Neuron (in vitro differentiated cells): ENCODE measurements around the gene MYDGF.
"Not testable (repeated sequence)": the region's sequence is repeated elsewhere in the genome, so short reads cannot be mapped to it uniquely, and the experiment has no call there.

Experiments
- H2AFZ ChIP-seq: one replicate; pipeline ENCODE4 v1.6.1; 2013; ENCODE audit warnings: low read depth, mild to moderate bottlenecking, inconsistent platforms, low read length, moderate library complexity
- H3K27me3 ChIP-seq: one replicate; pipeline ENCODE4 v1.6.1; 2013; ENCODE audit warnings: low read length; ENCODE audit not compliant: insufficient read depth
- H3K36me3 ChIP-seq: one replicate; pipeline ENCODE4 v1.6.1; 2013; ENCODE audit warnings: low read length; ENCODE audit not compliant: insufficient read depth
- H3K4me1 ChIP-seq: one replicate; pipeline ENCODE4 v1.6.1; 2013; ENCODE audit warnings: low read length; ENCODE audit not compliant: insufficient read depth
- H3K4me3 ChIP-seq: 2 replicates; pipeline ENCODE4 v1.5.1; 2013; ENCODE audit warnings: mild to moderate bottlenecking, low read length, moderate library complexity
- H3K9me3 ChIP-seq: one replicate; pipeline ENCODE4 v1.6.1; 2013; ENCODE audit warnings: low read length

The MYDGF gene

DNA sequence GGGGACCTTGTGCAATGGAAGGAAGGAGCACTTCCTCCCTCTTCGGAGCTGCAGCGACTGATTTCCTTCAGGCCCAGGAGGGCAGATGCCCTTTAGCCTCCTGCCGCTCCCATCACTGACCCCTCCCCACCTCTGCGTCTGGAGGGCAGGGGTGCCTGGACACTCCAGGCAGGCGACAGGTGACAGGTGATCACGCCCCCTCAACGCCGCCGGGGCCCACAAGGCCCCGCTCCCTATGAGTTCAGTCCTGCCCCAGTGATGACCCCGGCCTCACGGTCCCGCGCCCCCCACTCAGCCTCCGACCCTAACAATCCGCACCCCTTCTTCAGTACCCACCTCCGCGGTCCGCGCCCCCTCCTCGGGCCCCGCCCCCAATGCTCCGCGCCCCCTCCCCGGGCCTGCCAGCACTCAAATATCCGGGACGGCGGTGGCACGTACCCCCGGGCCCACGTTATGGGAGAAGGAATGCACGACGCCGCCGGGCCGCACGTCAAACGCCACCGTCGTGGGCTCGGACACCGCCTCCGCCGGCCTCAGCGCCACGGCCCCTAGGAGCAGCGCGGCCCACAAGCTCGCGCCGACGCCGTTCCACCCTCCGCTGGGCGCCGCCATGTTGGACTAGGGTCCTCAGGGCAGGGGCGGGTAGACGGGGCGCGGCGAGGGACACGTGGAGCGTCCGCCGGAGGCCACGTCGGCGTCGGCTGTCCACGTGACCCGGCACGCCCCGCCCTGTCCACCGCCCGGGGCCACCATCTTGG lies at the start of gene MYDGF:
MYDGF (minus strand) TSS at position 620 of the 758 bp plus-strand sequence; CDS start at position 612, 8 bp downstream.
- Histone ChIP-seq H3K4me1 (peaks cover 6% of the 10 kb centered on the region), H3K36me3 (peaks cover 24% of the 10 kb centered on the region), H3K4me3 (peak within 1 kb of the TSS; percentile 95), H3K9me3 (no peaks in the 10 kb centered on the region), H3K27me3 (no peaks in the 10 kb centered on the region), H2AFZ (peak within 1 kb of the TSS; percentile 95)

DNA sequence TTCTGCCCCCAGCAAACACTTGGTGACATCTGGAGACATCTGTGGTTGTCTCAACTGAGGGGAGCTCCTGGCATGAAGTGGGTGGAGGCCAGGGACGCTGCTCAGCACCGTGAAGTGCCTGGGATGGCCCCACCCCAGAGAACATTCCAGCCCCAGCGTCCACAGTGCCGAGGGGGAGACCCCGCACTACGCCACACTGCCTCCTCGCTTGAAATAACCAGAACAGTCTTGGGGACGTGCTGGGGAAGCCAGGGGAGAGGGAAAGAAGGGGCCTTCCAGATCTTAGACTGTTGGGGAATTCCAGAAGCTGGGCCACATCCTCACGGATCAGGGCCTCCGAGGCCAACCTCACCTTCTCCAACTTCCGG lies 49.3 kb upstream of the MYDGF start:
- Histone ChIP-seq H3K4me3 (no peak overlapping the region), H3K36me3 (peaks cover 45% of the 10 kb centered on the region), H3K4me1 (peaks cover 18% of the 10 kb centered on the region), H3K9me3 (no peaks in the 10 kb centered on the region), H2AFZ (no peak overlapping the region), H3K27me3 (no peaks in the 10 kb centered on the region)

DNA sequence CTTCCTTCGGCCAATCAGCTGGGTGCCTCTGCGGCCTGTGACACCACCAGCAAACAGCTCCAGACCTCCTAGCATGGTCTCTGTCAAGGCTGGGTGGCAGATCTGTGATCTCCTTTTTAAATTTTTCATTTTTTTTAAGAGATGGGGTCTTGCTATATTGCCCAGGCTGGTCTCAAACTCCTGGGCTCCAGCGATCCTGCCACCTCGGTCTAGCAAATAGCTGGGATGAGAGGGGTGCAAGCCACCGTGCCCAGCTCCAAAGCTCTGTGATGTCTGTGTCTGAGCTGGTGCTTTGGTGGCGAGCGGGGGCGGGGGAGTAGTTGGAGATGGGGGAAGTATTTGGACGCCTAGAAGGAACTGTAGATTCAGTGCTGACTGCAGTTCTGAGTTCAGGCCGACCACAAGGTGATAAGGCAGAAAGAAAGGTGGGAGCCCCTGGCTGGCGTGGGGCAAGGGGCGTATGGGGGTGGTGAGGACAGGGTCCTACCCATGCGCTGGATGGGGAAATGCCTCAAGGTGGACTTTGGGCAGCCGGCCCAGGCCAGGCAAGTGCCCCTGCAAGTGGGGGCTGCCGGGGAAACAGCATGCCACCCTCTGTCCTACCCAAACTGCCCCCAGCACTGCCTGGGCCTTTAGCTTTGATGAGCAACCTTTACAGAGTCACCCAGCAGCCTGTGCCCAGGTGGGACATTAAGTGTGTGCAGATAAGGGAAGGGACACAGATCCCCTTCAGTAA lies 48.0 kb upstream of the MYDGF start:
- no peak overlapping the region for H3K4me3 ChIP-seq
- H3K27me3 ChIP-seq = no peaks in the 10 kb centered on the region
- H3K9me3 ChIP-seq = no peaks in the 10 kb centered on the region
- no peak overlapping the region for H2AFZ ChIP-seq
- H3K4me1 ChIP-seq = peaks cover 16% of the 10 kb centered on the region
- peaks cover 57% of the 10 kb centered on the region for H3K36me3 ChIP-seq

DNA sequence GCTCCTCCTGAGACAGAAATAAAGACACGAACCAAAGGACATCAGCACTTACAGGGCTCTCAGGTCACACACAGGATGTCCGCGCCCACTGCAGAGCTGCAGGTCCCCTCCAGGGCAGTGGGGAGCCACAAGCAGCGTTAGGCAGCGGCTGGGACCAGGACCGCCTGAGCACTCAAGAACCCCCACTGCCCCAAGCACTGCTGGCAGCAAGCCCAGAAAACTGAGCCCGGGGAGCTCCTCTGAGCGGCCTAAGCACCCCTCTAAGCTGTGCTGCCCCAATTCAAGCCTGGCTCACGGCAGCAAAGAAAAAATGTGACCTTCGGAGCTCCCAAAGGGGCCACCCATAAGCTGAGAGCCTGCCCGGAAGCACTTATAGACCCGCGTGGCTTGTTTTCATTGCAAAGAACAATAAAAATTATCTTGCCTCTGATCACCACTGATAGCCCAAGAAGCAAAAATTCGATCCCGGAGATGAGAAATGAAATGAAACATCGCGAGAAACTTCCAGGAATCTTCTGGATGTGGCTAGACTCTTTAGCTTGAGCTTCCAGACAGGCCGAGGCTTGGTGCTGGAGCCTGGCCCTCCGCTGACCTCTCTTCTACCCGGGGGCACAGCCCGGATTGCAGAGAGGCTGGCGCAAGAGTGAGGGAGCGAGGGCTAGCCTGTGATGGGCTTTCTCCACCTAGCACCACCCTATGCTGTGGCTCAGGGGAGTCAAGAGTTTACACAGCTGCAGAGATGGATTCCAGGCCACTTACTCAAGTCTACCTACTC lies 47.2 kb upstream of the MYDGF start:
- Histone ChIP-seq H3K27me3 (no peaks in the 10 kb centered on the region), H3K4me3 (no peak overlapping the region), H2AFZ (no peak overlapping the region), H3K36me3 (peaks cover 65% of the 10 kb centered on the region), H3K9me3 (no peaks in the 10 kb centered on the region), H3K4me1 (peaks cover 9% of the 10 kb centered on the region)

DNA sequence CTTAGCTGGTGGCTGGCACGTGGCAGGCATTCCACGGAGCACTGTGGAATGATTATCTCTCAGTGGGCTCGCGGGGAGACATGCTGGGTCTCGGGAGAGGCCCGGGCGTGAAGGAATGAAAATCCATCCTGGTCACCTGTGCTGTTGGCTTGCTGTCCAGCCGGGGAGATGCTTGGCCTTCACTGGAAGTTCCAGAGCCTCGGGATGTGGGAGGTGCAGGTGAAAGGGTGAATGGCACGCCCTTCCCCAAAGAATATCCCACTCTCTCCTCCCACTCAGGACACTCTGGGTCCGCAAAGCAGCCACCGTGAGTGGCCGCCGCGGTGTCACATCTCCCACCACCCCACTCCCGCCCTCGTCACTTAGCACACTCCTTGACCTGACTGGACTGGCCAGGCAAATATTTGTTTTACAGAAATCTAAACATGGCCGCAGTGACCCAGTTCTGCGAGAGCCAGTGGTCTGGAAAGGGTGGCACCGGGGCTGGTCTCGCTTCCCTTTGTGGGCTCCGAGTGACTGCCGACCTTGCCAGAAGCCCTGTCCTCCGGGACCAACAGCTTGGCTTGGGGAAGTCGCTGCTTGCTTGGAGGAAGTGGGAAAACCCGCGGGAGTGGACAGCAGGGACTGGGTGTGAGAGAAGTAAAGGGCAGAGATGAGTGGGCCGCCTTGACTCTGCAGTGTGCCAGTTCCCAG lies 45.5 kb upstream of the MYDGF start:
- H3K4me1 ChIP-seq = no peaks in the 10 kb centered on the region
- H3K36me3 ChIP-seq = peaks cover 75% of the 10 kb centered on the region
- no peak overlapping the region for H2AFZ ChIP-seq
- no peaks in the 10 kb centered on the region for H3K9me3 ChIP-seq
- no peak overlapping the region for H3K4me3 ChIP-seq
- no peaks in the 10 kb centered on the region for H3K27me3 ChIP-seq

DNA sequence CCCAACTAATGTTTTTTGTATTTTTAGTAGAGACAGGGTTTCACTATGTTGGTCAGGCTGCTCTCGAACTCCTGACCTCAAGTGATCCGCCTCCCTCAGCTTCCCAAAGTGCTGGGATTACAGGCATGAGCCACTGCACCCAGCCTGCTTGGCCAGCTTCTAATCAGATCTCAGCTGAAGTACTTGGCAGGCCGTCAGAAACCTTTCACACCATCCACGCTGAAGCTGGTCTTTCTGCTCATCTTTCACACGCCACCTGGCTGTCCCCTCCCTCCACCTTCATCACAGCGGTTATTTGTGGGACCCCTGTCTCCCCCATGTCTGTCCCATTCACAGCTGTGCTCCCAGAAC lies 45.0 kb upstream of the MYDGF start:
- peaks cover 80% of the 10 kb centered on the region for H3K36me3 ChIP-seq
- not testable (repeated sequence) for H2AFZ ChIP-seq, H3K4me1 ChIP-seq, H3K9me3 ChIP-seq, H3K27me3 ChIP-seq, H3K4me3 ChIP-seq

DNA sequence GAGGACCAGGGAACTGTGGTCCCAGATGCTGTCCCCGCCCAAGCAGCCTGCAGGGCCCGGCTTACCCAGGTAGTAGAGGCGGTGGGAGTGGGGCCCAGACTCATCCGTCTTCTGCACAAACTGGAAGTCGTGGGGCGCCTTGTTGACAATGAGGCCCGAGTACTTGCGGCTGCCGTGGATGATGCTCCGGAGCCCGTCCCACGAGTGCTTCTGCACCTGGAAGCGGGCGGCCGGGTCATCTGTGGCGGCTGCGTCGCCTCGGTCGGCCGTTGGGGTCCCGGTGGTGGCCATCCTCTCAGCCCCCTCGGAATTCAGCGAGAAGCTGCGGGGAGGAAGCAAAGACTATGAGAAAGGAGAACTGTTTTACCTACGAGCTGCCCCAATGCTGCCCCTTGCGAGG lies 43.9 kb upstream of the MYDGF start:
- H3K4me1 ChIP-seq = no peaks in the 10 kb centered on the region
- no peaks in the 10 kb centered on the region for H3K27me3 ChIP-seq
- H3K9me3 ChIP-seq = no peaks in the 10 kb centered on the region
- H2AFZ ChIP-seq = no peak overlapping the region
- H3K36me3 ChIP-seq = peaks cover 85% of the 10 kb centered on the region
- no peak overlapping the region for H3K4me3 ChIP-seq

DNA sequence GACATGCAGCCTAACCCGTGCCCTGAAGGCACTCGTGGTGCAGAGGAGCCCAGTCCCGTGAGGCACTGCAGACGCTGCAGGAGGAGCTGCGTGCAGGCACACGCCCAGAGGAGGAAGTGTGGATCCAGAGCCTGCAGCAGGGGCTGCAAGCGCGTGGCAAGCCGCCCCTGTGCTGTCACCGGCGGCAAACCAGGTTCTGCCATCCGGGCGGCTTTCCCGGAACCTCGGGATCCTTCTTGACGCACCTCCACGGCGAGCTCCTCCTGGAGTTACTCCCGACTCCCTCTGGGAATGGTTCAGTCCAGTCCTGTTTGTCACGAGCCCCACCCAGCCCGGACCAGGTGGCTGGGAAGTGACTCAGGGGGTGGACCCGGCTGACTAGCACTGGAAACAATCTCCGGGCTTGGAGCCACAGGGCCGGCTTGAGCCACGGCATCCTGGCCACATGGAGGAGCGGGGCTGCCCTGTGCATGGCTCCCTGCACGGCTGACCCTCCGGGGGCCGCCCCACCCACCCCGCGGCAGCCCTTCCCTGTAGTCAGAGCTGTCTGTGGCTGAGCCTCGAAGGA lies 43.3 kb upstream of the MYDGF start:
- Histone ChIP-seq H3K36me3 (peaks cover 80% of the 10 kb centered on the region), H3K4me3 (no peak overlapping the region)

DNA sequence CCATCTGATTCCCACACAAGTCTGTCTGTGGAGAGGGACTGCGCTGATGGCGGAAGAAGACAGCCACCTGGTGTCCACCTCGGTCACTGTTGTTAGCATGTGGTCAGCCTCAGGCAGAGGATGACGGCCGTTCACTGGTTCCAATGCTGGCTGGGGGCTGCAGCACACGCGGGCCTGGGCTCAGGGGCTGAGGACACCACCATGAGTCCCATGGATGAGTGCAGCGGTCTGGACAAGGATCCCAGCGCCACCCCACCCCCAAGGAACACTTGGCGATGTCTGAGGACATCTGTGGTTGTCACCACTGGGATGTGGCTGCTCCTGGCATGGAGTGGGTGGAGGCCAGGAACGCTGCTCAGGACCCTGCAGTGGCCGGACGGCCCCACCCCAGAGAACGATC lies 42.6 kb upstream of the MYDGF start:
- no peak overlapping the region for H3K4me3 ChIP-seq
- H3K9me3 ChIP-seq = no peaks in the 10 kb centered on the region
- no peaks in the 10 kb centered on the region for H3K4me1 ChIP-seq
- H3K27me3 ChIP-seq = no peaks in the 10 kb centered on the region
- H2AFZ ChIP-seq = no peak overlapping the region
- H3K36me3 ChIP-seq = peaks cover 74% of the 10 kb centered on the region

More for the DNA sequence above, 43.3 kb upstream of the MYDGF start:
- Histone ChIP-seq H3K9me3 (no peaks in the 10 kb centered on the region), H2AFZ (no peak overlapping the region), H3K4me1 (no peaks in the 10 kb centered on the region), H3K27me3 (no peaks in the 10 kb centered on the region)

DNA sequence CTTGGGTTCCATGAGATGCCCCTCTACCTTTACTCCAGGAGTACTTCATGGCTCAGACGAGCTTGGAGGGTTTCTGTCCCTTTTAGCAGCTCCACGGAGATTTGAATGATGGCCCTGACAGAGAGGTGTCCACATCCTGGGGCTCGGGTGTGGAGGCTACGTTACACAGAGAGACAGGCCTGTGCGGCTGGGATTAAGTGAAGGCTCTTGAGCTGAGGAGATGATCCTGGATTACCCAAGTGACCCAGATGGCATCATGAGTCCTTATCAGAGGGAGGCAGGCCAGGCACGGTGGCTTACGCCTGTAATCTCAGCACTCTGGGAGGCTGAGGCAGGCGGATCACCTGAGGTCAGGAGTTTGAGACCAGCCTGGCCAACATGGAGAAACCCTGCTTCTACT lies 41.1 kb upstream of the MYDGF start:
- no peak overlapping the region for H2AFZ ChIP-seq
- no peaks in the 10 kb centered on the region for H3K9me3 ChIP-seq
- no peaks in the 10 kb centered on the region for H3K4me1 ChIP-seq
- H3K36me3 ChIP-seq = peaks cover 63% of the 10 kb centered on the region
- H3K27me3 ChIP-seq = no peaks in the 10 kb centered on the region
- H3K4me3 ChIP-seq = no peak overlapping the region

DNA sequence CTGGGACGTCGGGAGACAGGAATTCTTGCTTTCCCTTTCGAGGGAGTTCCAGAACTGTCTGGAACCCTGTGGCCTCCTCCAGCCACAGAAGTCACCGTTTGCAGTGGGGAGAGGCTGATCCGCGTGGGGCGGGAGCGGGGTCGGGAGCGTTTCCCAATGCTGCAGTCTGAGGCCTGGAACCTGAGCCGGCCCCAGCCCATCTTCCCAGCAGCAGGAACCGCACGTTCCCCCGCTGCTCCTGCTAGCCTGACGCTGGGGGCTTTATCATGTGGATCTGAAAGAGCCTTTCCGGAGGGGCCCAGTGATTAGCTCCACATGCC lies 40.1 kb upstream of the MYDGF start:
- Histone ChIP-seq H3K27me3 (no peaks in the 10 kb centered on the region), H3K9me3 (no peaks in the 10 kb centered on the region), H3K36me3 (peaks cover 63% of the 10 kb centered on the region), H3K4me1 (no peaks in the 10 kb centered on the region), H2AFZ (no peak overlapping the region), H3K4me3 (no peak overlapping the region)

DNA sequence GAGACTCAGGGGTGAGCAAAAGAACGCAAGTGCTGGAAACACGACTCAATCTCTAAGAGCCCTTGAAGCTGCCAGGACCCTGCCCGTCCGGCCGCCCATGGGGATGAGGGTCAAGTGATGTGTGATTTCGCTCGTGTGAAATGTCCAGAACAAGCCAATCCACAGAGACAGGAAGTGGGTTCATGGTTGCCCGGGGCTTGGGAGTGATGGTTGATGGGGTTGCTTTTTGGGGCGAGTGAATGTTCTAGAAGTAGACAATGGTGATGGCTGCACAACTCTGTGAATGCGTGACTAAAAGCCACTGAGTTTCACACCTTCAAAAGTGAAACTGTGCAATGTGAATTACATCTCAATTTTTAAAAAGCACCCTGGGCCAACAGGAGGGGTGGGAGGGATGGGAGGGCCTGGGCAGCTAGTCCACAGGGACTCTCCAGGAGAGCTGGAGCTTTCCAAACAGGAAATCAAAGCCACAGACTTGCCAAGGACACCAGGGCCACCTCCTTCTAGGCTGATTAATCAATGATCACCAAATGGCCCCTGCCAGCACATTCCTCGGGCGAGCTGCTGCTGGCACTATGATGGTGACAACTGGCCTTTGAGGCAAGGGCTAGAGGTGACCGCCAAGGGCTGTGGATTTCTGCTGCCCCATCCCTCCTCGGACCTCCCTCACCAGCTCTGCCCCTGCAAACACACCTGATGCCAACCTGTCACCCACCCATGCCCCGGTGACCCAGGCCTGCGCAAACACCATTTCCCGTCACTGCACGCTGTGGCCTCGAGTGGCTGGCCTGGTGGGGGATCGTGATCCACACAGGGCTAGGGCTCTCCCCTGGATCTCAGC lies 39.5 kb upstream of the MYDGF start:
- Histone ChIP-seq H3K27me3 (no peaks in the 10 kb centered on the region), H2AFZ (no peak overlapping the region), H3K36me3 (peaks cover 61% of the 10 kb centered on the region), H3K9me3 (no peaks in the 10 kb centered on the region), H3K4me1 (no peaks in the 10 kb centered on the region), H3K4me3 (no peak overlapping the region)
